Cardiac fibroblast (primary cell): Measurements from ENCODE around the gene FGD3.

Experiments used
- DNase-seq, 2 donors: peaks; one replicate each; pipeline versions ENCODE4 v3.0.0 to v3.0.0-alpha.2; 2010; ENCODE audit warnings: low read depth in 2 of 2
- H3K4me3 ChIP-seq, 2 donors: replicated peaks in 1 of 2; 1 replicate in 1 of 2; 2 replicates in 1 of 2; pipeline ENCODE4 v1.5.1; 2011; ENCODE audit warnings: low read depth in 2 of 2, low read length in 2 of 2, mild to moderate bottlenecking in 2 of 2, moderate library complexity in 1 of 2
- CTCF ChIP-seq: IDR thresholded peaks from one replicate; pipeline ENCODE4 v1.5.1; 2011; ENCODE audit warnings: low read depth, mild to moderate bottlenecking, low read length, inconsistent platforms

FGD3 gene

GRCh38 chr9:93061260-93061751 is 114.0 kb downstream of the FGD3 start:
- DNase-seq, result peak in 1 of 2 donors; percentile 48
- TF ChIP-seq CTCF, result no peak
- H3K4me3 ChIP-seq, result no peak overlapping the region

GRCh38 chr9:93061791-93062763 is 114.8 kb downstream of the FGD3 start:
- H3K4me3 ChIP-seq, result no peak overlapping the region
- TF ChIP-seq CTCF, result no peak
- no peak for DNase-seq

- DNase-seq, result no peak
- TF ChIP-seq CTCF, result no peak
- no peak overlapping the region for H3K4me3 ChIP-seq
Observed at GRCh38 chr9:93064392-93065134, 117.2 kb downstream of the FGD3 start.

GRCh38 chr9:93065135-93065720 is 117.9 kb downstream of the FGD3 start:
- TF ChIP-seq CTCF, result no peak
- no peak for DNase-seq
- no peak overlapping the region for H3K4me3 ChIP-seq

- no peak for TF ChIP-seq CTCF
- DNase-seq, result no peak
Observed at GRCh38 chr9:93066978-93067603, 119.8 kb downstream of the FGD3 start.

GRCh38 chr9:93068956-93069355 is 121.6 kb downstream of the FGD3 start:
- no peak for TF ChIP-seq CTCF
- DNase-seq, result no peak
- H3K4me3 ChIP-seq, result no peak overlapping the region

More at GRCh38 chr9:93066978-93067603, 119.8 kb downstream of the FGD3 start:
- H3K4me3 ChIP-seq, result no peak overlapping the region
